AG08396 (cell line): Measurements from ENCODE around the gene RAD9A.

Experiments used
- DNase-seq: peaks from one replicate; pipeline ENCODE4 v3.0.0; 2012; ENCODE audit warnings: low spot score, mixed read lengths

The RAD9A gene

DNA sequence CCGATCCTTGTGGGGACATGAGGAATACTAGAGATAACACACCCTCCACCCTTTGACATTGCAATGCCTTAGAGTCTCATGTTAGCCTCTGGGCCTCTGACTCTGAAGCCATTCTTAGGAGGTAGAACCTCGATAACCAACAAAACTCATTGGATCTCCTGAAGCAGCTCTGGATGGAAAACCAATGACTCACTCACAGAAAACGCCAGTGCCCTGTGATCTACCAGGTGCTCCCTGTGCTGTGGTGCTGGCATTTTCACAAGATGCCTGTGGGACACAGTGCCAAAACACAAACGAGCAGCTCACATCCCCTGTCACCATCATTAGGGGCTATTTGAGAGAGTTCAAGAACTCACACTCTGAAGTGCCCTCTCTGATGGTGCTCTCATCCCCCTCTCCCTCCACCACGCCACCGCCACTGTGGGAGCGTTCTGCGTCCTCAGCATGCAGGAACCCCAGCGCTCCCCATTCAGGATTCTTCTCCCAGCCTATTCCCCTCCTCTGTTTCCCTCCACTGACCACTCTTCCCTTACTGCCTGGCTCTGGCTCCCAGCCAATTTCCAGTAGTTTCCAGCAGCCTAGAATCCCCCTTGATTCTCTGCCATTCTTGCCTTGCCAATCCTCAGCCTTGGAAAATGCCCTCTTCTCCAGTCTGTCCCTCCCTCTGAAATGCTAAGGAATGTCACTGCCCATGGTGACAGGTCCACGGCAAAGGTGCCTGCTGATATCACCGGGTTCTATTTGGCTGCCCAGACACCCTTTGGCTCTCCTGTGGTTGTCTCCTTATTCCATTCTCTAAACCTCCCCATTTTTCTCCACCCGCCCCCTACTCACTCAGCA is 33.7 kb upstream of the RAD9A start:
- peak; percentile 49 for DNase-seq

DNA sequence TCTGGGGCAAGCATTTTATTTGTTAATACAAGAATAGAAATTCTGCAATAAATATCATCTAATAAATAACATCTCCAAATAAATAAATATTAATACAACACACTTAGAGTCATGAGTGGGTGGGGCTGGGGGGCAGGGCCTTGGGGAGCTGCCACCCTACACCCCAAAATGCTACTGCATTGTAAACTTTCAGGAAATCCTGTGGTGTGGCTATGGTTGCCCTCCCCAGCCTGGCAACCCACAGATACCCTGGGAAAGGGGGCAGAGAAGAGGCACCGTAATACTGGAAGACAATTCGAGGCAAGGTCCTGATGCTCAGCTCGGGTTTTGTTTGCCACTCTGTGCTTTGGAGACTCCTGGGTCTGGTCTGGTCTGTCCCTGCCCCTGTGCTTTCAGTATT is 27.6 kb upstream of the RAD9A start:
- no peak for DNase-seq

DNA sequence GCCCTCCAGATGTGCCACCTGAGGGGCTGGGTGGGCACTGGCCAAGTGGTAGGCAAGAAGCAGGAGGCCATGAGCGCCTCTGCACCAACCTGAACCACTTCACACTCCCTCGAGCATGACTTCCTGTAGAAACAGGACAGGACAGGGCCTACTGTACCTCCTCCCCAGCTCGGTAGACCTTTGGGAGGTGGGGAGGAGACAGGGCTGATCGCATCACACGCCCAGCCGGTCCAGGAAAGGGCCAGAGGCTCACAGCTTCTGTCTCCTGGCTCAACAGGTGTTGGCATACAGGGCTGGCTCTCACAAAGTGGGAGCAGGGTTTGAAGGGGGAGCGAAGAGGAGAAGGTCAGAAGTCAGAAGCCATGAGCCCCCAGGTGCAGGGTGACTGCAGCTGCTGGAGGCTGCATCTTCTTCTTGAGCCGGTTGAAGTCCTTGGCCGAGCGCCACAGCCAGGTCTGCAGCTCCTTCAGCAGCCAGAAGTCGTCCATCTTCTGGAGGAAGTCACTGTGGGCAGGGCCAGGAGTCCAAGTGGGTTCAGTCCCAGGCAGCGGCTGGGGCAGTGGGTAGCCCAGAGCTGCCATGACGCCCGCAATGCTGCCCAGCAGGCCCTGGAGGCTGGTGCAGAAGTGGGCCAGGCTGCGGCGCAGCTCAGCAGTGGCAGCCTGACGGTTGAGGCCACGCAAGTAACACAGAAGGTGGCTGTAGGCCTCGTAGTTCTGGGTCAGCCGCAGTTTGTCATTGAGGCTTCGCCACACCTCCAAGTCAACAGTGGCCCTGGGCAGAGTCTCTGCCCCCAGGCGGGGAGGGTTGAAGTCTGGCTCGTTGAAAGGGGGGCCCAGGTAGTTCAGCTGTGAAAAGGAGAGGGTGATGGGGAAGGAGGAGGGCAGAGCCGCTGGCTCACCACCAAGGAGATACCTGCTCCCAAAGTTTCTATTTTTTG is 26.7 kb upstream of the RAD9A start:
- DNase-seq: no peak

DNA sequence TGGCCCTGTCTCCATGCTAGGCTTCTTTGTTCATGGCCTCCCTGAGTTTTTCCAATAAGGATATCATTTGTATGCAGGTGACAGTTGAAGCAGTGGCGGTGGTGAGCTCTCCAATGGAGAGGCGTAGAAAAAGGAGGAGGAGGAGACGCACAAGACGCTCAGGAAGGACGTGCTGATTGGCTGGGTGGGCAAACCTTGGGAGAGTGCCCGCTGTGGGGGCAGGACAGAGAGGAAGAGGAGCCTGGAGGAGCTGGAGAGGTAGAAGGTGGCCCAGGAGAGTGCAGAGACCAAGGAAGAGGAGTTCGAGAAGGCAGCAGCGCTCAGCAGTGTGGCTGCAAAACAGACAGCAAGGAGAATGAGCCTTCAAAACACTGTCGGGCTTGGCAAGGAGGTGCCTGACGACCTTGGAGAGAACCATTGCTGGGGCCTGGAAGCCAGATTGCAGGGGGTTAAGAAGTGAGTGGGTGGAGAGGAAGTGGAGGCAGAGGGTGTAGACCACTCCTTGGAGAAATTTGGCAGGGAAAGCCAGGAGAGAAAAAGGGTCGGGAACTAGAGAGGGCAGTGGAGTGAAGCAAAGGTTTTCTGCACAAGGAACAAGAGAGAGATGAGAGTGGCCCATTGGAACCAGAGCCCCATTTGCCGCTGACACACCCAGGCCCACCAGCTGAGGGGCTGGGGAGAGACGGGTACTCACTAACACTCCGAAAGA is 25.9 kb upstream of the RAD9A start:
- no peak for DNase-seq

DNA sequence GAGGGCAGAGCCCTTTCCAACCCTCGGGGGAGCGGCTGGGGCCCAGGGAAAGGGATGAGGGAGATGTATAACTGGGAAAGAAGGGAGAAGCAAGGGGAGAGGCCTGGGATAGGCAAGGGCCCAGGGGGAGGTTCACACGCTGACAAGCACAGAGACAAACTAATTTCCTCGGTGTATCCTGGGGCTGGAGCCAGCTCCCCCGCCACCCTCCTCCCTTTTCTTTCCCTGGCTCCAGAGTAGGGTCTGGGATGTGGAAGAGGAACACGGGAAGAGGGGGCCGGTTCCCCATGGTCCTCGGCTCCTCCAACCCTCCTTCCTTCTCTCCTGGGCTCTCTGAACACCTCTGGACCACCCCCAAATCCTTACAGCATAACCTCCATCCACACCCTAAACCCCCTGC is 25.2 kb upstream of the RAD9A start:
- no peak for DNase-seq

DNA sequence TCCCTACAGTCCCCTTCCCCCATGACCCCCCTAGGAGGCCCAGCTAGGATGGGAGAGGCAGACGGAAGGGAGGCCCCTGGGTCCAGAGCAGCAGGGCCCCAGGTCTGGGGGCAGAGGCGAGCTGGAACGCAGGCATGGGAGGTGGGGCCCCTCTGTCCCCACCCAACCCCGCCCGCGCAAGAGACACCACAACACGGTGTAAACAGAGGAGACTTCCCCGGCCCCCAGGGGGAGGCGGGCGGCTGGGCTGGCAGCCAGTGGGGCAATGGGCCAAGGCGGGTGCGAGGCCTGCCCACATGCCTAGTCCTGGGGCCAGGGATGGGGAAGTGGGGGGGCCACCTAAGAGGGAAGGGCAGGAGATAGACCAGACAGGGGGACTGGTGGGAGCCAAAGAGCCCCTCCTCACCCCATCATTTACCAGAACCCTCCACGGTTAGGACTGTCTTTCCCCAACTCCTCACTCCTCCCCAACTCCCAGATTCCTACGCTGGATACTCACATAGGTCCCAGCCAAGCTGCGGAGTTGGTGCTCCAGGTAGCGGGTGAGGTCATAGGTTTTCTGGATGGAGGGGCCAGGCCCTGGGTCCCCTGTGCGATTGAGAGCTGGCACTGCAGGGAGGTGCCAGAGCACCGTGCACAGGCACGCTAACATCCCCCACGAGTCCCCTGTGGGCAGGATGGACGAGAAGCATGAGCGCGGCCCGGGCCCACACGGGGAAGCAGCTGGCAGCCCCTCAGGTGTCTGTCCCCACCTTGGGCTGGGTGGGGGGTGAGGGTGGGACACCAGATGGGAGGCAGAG is 24.6 kb upstream of the RAD9A start:
- no peak for DNase-seq

DNA sequence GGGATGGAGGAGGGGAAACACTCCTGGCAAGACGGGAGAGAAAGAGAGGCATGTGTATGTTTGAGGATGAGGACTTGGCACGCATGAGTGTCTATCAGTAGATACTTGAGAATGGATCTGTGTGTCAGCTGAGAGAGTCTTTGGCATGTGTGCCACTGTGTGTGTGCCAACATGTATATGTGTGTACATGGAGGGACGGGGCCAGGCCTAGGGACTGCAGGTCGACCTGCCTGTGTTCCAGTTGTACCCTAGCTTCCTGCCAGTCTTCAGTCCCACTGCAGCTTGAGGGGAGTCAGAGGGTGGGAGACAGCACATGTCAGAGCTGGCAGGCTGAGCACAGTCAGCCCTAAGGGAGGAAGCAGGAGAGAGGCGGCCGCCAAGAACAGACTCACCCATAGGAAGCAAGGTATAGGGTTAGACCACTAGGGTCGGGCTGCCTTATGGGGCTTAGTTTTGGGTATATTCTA is 24.0 kb upstream of the RAD9A start:
- DNase-seq: no peak

DNA sequence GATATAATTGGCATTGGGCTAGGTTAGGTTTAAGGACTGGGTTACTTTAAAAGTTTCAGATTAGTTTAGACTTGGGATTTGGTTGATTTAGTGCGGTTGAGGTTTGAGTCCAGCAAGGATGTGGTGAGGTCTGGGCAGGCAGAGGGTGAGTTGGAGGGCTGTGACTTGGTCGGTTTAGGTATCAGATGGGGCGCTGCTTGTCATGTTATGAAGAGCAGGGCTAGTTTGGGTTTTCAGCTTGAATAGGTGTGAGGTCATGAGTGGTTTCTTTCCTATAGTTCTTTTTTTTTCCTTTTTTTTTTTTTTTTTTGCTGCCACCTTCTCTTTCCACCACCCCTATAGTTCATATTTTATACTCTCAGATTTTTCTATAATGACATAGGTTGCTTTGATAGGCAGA is 23.2 kb upstream of the RAD9A start:
- DNase-seq: no peak

DNA sequence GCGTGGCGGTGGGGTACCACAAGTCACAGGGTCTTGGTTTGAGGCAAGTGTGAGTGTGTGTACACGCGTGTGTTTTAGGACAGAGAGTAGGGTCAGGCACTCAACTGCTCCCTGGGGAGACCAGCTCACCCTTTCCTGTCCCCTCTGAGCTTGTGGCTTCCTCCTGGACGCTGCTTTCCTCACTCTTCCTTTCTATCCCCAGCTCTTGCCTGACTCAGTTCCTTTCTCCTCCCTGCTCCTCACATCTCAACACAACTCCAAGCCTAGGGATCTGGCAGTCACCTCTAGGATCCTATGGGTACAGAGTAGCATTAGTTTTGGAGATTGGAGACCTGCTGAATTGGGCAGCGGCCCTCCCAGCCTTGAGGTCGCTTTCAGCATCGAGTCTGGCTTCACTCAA is 22.5 kb upstream of the RAD9A start:
- no peak for DNase-seq

DNA sequence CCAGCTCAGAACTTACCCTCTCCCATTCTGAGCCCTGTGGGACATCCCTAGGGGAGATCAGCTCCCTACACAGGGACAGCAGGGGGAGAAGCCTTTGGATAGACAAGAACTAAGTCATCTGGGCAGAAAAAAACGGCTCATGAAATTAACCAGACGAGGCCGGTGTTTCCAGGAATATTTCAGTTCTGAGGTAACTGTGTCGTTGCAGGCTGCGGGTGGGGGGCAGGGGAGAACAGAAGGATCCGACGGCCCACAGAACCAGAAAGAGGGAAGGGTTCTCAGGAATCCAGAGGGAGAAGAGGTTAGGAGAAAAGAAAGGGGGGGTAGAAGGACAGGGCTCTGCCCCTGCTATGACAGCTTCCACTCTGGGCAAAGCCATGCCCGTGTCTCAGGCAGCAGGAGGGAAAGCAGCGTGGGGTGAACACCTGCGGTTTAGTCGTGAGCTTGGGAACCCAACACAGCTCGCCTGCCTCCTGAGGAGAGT is 21.9 kb upstream of the RAD9A start:
- peak; percentile 44 for DNase-seq

DNA sequence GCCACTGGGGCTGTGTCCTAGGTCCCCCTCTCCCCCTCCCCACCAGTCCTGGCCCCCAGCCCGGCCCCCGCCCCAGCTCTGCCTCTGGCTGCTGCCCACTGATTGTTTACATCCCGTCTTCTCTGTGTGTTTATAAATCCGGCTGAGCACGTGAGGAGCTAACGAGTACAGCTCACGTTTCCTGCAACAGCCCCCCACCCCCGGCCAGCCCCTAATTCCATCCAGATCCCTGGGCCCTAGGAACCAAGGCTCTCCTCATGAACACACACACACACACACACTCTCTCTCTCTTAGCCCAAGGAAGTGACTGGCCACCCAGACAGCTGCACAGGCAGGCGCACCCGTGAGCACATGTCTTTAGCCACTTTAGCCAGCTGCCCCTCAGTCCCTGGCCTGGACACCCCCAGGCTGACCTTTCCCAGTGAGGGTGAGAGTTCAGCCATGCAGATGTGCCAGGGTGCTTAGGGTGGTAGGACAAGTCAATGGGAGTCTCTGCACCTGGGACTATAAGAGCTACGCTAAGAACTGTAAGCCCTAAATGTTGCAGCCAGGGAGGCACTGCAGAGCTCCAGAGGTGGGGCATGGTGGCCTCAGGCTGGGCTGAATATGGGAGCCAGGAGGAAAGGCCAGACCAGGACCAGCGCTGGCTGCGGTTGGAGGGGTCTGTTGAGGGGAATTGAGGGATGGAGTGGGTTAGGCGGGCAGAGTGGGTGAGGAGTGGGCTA is 21.3 kb upstream of the RAD9A start:
- peak; percentile 64 for DNase-seq

DNA sequence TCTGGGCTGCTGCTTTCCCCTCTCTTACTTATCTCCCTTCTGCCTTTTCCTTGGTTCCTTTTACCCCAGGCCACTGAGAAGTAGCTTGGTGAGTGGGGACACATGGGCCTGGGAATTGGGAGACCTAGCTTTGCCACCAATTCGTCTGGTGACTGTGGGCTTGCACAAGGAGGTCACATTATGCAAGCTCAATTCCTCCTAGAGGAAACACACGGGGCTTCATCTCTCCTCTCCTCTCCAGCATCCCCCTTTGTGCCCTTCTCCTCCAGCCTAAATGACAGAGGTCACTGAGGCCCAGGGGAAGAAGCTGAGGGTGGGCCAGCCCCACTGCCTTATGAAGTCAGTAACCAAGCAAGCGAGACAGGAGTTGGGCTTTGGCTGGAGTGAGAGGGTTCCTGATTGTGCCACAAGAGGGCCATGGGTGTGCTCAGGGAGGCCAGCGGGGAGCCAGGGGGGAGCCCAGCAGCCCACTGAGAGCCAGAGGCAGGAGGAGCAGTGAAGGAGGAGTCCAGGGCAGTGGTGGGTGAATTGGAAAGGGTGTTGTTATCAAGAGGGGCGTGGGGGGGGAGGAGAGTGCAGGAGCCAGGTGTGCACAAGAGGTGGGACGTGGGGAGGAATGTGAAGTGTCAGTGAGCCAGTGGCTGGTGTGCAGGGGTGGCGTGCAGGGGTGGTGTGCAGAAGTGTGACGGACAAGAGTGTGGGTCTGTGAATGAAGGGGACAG is 20.4 kb upstream of the RAD9A start:
- DNase-seq: peak; percentile 74

DNA sequence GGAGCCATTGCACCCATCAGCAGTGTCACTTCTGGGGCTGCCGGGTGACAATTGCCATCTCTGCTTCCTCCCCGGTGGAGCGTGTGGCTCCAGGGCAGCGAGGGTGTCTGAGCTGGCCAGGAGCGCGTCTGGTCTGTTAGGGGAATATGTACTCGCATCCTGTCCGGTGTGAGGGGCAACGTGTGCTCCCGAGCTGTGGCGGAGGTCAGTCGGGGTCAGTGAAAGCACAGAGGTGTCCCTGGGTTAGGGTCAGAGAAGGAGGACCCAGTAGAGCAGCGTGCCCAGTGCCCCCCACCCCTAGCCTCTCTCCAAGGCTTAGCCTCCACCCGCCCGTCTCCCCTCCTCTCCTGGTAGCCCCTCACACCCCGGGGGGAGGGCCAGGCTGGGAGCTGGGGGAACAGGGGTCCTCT is 19.9 kb upstream of the RAD9A start:
- no peak for DNase-seq

DNA sequence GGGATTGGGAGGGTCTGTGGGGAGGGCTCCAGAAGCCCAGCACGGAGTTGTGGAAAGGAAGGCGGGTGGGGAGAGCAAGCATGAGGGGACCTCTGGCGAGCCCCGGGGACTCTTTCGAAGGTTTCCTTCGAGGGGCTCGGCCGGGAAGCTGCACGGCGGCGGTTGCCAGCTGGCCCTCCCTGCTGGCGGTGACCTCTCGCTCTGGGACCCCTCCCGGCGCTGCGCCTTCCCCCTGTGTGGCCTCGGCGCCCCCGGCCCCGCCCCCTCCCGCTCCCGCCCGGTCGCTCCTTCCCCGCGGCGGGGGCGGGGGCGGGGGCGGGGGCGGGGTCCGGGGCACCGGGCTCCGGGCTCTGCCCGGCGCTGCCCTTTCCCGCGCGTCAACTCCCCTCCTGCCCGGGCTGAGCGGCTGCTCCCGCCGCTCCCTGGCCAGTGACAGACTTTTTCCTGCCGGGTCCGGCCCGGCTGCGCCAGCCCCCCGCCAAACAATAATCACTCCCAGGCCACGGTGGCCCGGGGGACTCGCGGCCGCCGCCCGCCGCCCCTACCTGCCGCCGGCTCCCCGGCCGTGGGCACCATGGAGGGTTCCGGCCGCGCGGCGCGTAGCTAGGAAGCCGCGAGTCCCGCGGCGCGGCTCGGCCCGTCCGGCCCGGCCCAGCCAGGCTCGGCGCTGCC is 19.3 kb upstream of the RAD9A start:
- peak; percentile 49 for DNase-seq

DNA sequence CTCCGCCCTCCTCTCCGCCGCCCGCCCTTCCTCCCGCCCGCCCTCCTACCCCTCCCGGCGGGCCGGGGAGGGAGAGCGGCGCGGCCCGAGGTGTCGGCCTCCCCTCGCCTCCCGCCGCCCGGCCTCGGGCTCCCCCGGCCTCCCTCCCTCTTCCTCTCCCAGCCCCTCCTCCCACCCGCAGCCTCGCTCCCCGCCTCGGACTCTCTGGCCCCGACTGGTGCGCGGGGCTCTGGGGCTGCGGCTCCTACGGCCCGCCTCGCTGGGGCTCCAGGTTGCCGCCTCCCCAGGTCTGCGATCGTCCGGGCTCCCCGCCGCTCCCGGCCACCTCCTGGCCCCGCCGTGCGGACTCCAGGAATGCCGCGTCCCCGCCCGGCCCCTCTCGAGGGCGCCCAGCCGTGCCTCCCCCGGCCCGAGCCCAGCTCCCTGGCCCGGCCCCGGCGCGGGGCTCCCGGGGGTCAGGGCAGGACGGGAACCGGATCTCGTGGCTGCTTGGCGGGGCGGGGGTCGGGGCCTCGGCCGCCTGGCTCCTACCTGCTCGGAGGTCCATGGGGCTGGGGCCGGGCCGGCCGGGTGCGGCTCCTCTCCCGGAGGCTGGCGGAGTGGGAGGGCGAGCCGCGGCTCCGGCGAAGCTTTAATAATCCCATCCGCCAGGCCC is 18.7 kb upstream of the RAD9A start, which contains the start of gene CLCF1:
Gene CLCF1 (minus strand): TSS at position 606 of the 655 bp plus-strand sequence. CDS start 59 bp downstream, at position 547.
- DNase-seq: peak; percentile 82

DNA sequence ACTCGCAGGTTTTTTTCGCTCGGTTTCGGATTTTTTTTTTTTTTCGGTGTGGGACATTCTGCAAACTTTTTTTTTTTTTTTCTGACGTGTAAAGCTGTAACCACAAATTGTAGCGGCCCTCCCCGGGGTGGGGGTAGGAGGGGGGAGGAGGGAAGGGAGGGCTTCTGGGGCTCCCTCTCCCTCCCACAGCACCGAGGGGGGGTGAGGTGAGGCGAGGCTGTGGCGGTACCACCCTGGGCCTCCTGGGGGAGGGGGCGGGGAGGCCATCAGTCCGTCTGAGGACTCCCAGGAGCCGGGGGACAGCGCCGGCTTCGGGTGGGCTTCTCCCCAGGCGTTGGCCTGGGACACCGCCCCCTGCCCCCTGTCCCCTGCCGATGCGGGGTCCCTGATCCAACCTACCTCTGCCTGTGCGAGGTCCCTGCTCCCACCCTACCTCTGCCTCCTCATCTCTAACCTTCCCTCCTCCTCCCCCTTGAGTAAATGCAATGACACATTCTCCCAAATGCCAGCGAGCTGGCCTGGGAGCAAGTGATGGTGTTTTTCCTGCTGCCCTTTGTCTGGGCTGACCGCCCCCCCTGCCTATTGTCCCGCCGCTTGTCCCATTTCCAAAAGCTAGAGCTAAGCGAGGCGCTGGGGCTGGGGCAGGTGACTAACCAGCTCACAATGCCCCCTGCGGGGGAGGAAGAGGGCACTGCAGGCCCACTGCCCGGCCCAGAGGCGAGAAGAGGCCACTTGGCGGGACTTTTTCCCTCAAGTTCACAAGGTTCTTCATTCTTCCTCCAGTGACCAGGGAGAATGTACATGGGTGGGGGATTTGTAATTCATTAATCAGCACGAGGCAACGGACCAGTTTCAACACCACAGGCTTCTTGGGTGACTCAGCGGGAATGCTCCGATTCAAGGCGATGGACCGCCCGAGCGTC is 17.9 kb upstream of the RAD9A start:
- peak; percentile 88 for DNase-seq

DNA sequence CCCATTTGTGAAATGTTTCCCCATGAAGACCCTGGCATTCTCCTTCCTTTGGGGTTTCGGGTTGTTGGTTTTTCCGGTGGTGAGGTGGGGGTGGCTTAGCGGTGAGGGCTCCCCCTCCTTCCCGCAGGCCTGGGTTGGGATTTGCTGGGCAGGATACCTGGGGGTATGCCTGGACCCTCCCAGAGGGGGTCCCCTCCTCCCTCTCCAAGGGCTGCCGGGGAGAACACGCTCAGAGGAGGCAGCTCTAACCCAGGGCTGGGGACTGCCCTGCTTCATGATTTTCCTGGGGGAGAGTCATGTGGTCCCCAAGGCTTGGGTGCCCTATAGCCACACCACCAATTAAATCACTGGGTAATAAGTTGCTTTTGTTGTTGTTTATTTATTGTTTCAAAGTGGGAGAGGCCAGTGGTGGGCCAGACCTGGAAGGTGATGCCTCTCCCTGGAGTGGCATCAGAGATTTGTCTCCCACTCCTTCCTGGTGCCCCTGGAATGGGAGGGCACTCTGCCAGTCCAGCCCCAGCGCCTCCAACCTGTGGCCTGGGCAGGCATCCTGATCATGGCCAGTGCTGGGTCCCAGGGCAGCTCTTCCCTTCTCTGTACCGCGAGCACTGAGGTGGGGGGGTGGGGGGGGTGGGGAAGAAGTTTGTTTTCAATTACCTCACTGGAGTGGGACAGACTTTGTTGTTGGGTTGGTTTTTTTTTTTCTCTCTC is 17.1 kb upstream of the RAD9A start:
- no peak for DNase-seq
